ENCODE data around the gene KDM5A.
A peak's percentile ranks its signal among the peaks of the same experiment; 100 is the strongest.
"Not testable (repeated sequence)": the region's sequence is repeated elsewhere in the genome, so short reads cannot be mapped to it uniquely, and the experiment has no call there.

The KDM5A gene

GRCh38 chr12:307406-307805 lies 81.7 kb downstream of the KDM5A start:
- TF ChIP-seq CTCF (conservative IDR thresholded peaks at IDR 0.05; ENCODE audit: control insufficient read depth, insufficient read depth, low read depth, low read length) = no peak
- H3K4me3 ChIP-seq (ENCODE audit: control insufficient read depth, low read depth, low read length) = no peak overlapping the region
- no peak for DNase-seq (ENCODE audit: low read depth)

- peak; percentile 18 for DNase-seq (ENCODE audit: low read depth)
- no peak for TF ChIP-seq CTCF (conservative IDR thresholded peaks at IDR 0.05; ENCODE audit: control insufficient read depth, insufficient read depth, low read depth, low read length)
- H3K4me3 ChIP-seq (ENCODE audit: control insufficient read depth, low read depth, low read length) = no peak overlapping the region
Observed at GRCh38 chr12:304805-305204, 84.3 kb downstream of the KDM5A start.

GRCh38 chr12:302766-303165 lies 86.4 kb downstream of the KDM5A start:
- not testable (repeated sequence) for H3K4me3 ChIP-seq (ENCODE audit: control insufficient read depth, low read depth, low read length); DNase-seq (ENCODE audit: low read depth)

- DNase-seq (ENCODE audit: low read depth) = not testable (repeated sequence)
Observed at GRCh38 chr12:300166-300565, 89.0 kb downstream of the KDM5A start.

GRCh38 chr12:299511-299910 lies 89.6 kb downstream of the KDM5A start:
- H3K4me3 ChIP-seq (ENCODE audit: control insufficient read depth, low read depth, low read length); DNase-seq (ENCODE audit: low read depth): not testable (repeated sequence)

More at GRCh38 chr12:300166-300565, 89.0 kb downstream of the KDM5A start:
- H3K4me3 ChIP-seq (ENCODE audit: control insufficient read depth, low read depth, low read length) = not testable (repeated sequence)

GRCh38 chr12:298059-298458 lies 91.1 kb downstream of the KDM5A start:
- DNase-seq (ENCODE audit: low read depth); H3K4me3 ChIP-seq (ENCODE audit: control insufficient read depth, low read depth, low read length): not testable (repeated sequence)

GRCh38 chr12:295132-295531 lies 94.0 kb downstream of the KDM5A start:
- no peak overlapping the region for H3K4me3 ChIP-seq (ENCODE audit: control insufficient read depth, low read depth, low read length)
- no peak for TF ChIP-seq CTCF (conservative IDR thresholded peaks at IDR 0.05; ENCODE audit: control insufficient read depth, insufficient read depth, low read depth, low read length)
- DNase-seq (ENCODE audit: low read depth) = no peak

- no peak for DNase-seq (ENCODE audit: low read depth)
- TF ChIP-seq CTCF (conservative IDR thresholded peaks at IDR 0.05; ENCODE audit: control insufficient read depth, insufficient read depth, low read depth, low read length) = no peak
- no peak overlapping the region for H3K4me3 ChIP-seq (ENCODE audit: control insufficient read depth, low read depth, low read length)
Observed at GRCh38 chr12:293199-293598, 95.9 kb downstream of the KDM5A start.

GRCh38 chr12:292186-292585 lies 96.9 kb downstream of the KDM5A start:
- no peak for TF ChIP-seq CTCF (conservative IDR thresholded peaks at IDR 0.05; ENCODE audit: control insufficient read depth, insufficient read depth, low read depth, low read length)
- peak; percentile 10 for DNase-seq (ENCODE audit: low read depth)
- no peak overlapping the region for H3K4me3 ChIP-seq (ENCODE audit: control insufficient read depth, low read depth, low read length)
